DMS114 treated with DMSO at 0.1 percent for 48 hours (cell line): Measurements from ENCODE around the gene DDAH1.
A peak's percentile ranks its signal among the peaks of the same experiment; 100 is the strongest.

Source experiments
- DNase-seq: peaks from one replicate; lab custom pipeline; 2025; ENCODE audit not compliant: unreplicated experiment; lab: John Stamatoyannopoulos, UW

Gene DDAH1

DNA sequence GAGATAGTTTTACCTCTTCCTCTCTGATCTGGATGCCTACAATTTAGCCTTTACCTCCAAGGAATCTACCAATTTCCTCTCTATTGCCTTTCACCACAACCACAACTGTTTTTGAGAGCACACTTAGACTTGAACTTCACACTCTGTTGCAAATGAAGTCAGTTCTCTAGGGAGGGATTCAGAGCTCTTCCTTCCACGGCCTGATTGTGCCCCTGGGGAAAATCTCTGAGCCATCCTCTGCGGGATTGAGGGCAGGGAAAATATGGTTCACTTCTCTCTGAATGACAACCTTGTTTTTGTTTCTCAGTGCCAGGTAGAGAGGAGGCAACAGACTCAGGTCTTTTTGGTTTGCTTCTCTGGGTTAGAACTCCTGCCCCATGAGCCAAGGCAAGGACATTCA, 153.1 kb downstream of the DDAH1 start:
- DNase-seq: no peak

DNA sequence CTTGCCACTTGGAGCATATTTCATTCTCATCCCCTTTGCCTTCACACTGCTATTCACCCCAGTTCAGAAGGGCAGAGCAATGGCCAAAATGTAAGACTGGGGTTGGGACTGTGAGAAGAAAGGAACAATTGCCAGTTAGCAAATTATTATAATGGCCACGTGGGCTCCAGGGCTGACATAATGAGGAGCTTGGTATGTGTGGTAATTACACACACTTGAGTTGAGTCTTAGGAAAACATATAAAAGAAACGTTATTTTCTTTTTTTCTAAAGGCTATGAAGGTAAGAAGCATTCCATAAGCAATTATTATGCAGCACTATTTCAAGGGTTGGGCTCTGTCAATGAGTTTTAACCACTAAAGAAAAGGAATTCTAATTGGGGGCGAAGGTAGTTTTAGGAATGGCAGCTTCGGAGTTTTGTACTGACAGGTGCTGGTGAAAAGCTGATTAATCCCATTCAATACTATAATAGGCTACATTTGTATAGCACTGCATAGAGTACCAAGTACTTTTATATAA, 156.1 kb downstream of the DDAH1 start:
- no peak for DNase-seq

DNA sequence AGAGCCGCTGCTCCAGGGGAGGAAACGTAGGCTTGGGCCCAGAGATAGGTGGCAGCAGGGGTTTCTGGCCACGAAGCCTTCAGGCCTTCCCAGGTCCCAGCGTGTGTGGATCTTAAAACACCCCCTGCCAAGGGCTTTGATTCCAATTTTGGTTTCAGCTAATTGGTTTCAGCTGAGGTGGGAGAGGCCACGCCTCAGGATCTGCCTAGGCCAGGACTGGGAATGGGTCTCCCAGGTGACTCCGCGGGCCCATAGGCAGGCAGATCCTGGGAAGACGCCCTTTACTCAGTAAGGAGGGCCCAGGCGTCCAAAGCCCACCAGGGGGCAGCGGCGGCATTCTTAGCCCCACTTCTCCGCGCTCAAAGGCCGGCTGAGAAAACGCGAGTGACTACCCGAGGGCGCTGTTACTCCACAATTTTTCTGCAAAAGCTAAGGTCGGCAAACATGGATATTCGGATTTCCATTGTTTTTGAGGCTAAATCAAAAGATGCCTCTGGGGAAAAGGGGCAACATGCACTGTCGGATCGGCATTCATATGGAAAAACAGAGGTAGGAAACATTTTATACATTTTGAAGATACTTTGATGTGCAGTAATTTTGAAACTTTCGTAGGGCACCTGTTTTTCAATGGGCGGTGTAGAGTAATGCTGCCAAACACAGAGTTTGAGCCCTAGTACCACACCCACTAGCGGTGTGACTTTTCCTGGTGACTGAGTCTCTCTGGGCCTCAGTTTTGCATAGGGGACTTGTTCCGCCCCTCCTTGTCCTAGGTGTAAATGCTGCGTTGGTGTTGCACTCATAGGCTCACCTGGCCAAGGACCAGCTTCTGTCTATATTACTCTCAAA, 156.7 kb downstream of the DDAH1 start:
- peak; percentile 89 for DNase-seq

DNA sequence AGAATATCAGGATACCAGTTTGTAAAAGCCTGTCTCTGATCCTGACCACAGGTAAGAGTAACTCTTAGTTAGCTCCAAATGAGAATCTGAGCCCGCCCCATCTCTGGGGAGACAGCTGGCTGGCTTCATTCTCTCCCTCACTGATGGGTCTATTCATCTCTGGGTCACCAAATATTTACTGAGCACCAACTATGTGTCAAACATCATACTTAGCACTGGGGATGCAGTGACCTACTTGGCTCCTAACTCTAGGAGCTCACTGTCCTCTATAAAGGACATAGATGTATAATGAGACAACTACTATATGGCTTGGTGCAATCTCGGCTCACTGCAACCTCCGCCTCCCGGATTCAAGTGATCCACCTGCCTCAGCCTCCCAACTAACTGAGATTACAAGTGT, 158.7 kb downstream of the DDAH1 start:
- no peak for DNase-seq

DNA sequence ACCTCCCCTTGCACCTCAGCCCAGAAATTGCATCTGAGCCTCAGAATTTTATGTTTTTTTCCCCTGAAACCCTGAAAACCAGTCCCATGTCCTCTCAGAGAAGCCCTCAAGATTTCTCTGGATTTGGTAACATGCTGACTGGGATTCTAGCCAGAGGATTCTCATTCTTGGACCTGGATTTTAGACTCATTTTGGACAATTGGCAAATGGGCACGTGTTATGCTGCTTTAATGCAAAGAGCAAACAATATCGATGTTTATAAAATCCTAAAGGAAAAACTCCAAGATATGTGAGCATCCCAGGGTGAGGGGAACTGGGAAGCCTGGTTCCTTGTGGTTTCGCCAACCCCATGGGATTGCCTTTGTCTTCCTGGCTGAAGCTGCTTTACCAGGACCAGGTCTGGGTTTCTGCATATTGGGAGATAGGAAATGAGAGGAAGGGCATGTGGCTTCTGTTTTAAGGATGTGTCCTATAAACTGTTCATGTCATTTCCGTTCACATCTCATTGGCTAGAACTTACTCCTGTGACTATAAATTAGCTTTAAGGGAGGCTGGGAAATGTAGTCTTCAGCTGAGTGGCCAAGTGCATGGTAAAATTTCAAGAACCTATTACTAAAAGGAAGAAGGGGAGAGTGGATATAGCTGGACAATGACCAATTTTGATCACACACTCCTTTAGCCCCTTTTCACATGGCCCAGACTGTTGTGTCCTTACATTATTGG, 161.4 kb downstream of the DDAH1 start:
- DNase-seq: no peak

DNA sequence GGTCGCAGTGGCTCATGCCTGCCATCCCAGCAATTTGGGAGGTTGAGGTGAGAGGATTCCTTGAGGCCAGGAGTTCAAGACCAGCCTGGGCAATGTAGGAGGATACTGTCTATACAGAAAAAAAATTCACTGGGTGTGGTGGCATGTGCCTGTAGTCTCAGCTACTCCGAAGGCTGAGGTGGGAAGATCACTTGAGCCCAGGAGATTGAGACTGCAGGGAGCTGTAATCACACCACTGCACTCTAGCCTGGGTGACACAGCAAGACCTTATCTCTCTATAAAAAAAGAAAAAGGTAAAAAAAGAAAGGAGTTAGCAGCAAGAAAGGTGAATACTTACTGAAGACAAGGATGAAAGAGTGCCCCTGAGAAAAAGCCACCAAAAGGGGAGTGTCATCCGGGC, 164.8 kb downstream of the DDAH1 start:
- DNase-seq: no peak

DNA sequence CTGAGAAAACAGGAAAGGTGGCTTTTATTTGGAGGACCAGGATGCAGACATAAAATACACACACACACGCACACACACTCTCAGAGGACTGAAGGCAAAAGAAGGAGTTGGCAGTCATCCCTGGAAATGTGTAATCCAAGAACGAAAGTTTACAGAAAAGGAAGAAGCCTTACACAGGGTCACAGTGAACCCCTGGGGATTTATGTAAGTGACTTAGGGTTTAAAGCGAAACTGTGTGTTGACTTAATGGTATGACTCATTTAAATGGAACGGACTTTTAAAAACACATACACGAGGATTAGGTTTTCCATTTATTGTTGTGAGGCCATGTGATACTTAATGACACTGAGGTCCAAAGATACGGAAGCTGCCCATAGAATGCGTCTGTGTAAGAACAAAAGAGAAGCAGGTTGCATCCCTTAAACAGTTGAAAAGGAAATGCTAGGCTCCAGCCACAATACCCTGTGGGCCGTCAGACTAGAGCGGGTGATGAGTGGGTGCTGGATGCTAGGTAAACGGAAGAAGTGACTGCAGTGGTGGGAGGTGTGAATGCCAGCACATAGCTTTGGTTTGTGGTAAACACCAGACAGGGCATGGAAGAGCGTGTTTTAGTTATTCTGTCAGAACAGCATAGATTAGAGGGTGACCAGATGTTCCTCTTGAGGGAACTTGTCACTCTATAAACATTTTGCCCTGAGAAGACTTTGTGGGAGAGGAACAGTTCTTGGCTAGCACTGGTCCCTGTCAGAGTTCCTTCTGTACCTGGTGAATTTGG, 166.9 kb downstream of the DDAH1 start:
- DNase-seq: no peak

DNA sequence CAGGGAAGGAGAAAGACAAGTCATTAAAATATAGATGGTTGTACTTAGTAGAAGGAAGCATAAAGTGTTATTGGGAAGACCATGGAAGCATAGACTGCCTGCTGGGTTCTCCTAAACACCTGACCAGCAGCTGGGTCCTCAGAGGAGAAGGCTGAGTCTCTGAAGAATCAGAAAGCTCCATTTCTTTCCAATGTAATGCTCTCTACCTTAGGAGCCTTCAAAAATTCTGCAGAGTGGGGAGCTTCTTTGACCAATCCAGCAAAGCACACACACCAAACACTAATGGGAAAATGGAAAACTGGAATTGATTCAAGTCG, 167.5 kb downstream of the DDAH1 start:
- no peak for DNase-seq

DNA sequence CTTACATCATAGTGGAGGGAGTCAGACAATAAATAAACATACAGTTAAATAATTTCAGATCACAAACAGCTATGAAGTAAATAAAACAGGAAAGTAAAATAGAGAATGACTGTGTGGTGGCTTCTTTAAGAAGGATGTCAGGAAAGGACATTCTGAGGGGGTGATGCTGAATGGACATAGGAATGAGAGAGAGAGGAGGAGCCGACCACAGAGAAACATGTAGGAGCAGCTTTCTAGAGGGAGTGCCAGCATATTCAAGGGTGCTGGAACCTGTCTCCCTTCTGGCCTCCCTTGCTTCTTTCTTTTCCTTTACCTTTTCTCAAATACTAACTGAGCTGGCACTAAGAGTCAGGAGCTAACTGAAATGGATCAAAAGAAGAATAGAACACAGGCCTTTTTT, 168.0 kb downstream of the DDAH1 start:
- DNase-seq: no peak

DNA sequence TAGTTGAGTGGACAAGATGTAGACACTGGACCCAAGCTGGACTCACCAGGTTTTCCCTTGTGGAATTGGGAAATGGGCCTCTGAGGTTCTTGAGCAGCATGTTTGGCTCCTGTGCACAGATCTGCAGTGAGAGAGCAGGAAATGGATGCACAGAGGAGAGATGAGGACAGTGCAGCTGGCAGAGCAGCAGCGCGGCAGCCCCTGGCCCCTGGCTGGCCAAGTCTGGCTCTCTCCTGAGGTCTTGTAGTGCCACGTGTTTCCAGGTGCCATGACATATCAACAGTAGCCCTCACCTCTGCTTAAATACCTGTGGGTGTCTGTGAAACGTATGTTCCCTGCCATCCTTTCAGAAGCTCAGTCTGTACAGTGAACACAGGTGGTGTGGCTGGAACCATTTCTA, 169.3 kb downstream of the DDAH1 start:
- no peak for DNase-seq

DNA sequence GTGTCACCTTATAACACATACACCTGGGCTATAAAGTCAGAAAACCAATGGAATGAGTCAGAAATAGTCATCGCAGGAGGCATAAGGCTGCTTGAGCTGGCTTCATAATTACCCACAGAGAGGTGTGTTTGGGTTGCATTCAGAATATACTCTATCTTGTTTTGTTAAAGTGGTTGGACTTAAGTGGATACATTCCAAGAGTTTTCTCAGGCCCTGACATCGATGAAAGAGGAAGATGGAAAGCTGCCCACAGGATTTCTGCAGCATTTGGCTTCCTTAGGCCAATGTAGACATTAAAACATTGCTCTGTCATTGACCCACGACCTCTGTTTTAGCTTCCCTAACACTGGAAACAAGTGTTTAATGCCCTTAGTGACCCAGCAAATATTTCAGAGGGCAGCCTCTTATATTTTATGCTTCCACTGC, 169.9 kb downstream of the DDAH1 start:
- no peak for DNase-seq

DNA sequence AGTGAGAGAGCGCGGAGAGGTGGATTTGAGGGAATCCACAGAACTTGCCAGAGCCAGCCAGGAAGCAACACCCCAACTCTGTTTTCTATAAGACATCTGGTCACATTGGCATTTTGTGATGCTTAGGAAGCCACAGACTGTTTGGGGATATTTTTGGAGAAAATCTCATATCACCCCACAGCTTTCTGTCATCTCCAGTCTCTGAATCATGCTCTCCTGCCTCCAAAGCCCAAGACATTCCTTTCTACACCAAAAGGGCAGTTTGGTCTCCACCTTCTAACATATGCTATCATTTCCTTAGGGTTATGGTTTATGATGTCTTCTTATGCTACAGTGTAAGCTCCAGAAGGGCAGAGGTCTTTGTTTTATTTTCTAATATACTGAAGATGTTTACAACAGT, 174.1 kb downstream of the DDAH1 start:
- no peak for DNase-seq

DNA sequence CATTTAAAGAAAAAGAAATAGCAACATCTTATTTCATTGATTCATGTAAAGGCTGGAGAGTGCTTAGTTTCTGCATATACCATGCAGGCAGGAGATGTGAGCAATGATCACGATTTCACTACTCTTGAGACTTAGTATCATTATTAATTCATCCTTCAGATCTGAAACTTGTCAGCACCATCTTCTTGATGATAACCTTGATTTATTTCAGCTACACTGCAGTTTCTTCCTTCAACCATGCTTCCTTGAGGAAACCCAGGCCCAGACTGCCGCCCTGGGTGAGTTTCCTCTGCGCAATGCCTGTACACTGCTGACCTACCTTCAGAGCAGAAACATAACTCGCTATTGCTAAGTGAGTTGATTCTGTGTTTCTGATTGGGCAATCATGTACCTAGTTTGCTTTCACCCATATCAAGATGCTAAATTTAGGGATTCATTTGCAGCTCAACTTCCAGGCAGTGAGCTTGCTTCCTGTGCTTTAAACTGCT, 175.1 kb downstream of the DDAH1 start:
- no peak for DNase-seq

DNA sequence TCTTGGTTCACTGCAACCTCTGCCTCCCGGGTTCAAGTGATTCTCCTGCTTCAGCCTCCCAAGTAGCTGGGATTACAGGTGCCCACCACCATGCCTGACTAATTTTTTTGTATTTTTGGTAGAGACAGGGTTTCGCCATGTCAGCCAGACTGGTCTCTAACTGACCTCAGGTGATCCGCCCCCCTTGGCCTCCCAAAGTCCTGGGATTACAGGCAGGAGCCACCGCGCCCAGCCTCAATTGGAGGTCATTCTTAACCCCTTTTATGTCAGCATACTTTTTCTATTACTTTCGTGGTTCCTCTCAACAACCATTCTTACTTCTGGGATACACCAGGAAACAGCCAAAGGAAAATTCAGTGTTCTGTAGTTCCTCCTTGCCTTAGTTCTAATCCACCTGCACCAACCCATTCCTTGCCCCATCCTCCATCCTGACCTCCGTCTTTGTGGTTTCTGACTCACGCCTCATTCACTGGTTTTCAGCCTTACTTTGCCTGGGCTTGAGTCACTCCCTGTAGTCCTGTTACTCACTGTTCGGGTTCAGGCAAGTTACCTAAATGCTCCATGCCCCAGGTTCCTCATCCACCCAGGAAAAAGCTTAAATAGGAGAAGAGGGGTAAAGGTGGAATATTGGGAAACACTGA, 175.6 kb downstream of the DDAH1 start:
- no peak for DNase-seq

DNA sequence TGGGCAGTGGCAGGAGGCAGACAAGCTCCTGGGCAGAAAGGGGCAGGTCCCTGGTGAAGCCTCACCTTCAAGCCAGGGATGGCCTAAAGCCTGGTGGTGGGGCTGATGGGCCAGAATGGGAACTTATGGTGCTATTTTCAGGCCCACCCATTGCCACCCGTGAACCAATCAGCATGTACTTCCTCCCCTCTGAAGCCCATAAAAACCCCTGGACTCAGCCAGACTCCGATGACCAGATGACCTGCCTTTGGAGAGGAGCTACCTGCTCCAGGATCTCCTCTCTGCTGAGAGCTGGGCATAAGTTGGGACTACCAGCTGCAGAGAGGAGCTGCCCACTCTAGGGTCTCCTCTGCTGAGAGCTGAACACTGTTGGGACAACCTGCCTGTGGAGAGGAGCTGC, 180.8 kb downstream of the DDAH1 start:
- DNase-seq: no peak

DNA sequence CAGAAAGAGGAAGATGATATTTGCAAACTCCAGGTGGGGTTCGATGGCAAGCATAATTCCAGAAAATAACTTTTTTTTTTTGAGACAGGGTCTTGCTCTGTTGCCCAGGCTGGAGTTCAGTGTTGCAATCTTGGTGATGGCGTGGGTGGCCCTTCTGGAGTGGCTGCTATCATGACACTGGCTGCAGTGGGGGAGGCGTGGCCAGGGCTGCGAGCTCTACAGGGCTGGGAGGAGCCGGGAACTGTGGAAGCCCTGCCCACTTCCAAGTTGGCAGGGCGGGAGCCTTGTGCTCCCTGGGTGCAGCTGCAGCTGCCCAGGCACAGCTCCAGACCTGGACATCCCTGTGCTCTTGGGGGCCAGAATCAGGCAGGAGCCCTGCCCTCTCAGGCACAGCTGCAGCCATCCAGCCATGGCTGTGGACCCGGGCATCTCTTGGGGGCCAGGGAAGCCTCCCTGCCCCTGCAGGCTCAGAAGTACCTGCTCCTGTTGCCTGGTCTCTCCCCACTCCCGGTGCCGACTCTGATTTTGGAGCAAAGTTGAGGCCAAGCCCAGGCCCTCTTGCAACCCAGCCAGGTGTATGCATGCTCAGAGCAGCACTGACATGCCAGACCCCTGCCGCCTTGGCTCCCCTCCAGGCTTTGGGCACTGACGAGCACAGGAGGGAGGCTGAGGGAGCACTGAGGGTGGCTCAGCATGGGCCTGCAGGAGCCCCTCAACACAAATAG, 181.3 kb downstream of the DDAH1 start:
- DNase-seq: no peak

DNA sequence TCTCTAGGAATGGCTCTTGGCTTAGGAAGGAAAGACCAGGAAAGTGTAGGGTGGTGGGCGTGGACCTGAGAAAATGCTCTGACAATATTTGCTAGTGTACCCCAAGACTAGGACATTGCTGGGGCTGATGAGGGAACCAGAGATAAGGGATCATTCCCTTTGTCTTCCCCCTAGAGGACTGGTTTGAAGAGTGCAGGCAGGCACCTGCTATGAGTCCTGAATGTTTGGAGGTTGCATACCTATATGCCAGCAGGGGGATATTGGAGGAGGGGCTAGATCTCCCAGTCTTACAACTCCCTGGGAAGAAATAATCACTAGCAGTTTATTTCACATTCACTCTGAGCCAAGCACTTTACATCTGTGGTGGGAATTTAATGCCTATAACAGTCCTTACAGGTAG, 182.5 kb downstream of the DDAH1 start:
- no peak for DNase-seq

DNA sequence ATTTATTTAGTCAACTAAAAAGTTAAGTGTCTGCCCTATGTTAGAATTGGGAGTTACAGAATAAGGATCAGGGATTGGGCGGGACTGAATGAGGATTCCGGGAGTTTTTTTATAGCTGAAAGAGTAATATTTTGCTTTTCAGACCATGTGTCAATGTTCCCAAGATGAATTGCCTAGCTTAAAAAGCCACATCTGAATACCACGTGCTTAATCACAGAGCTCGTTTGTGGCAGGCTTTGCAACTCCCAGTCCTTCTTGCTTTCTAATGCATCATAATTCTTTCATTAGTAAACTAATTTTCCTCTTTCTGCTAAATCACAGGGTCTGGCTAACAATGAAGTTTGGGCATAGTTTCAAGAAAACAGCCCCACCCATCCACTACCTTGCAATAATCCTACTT, 184.3 kb downstream of the DDAH1 start:
- no peak for DNase-seq

DNA sequence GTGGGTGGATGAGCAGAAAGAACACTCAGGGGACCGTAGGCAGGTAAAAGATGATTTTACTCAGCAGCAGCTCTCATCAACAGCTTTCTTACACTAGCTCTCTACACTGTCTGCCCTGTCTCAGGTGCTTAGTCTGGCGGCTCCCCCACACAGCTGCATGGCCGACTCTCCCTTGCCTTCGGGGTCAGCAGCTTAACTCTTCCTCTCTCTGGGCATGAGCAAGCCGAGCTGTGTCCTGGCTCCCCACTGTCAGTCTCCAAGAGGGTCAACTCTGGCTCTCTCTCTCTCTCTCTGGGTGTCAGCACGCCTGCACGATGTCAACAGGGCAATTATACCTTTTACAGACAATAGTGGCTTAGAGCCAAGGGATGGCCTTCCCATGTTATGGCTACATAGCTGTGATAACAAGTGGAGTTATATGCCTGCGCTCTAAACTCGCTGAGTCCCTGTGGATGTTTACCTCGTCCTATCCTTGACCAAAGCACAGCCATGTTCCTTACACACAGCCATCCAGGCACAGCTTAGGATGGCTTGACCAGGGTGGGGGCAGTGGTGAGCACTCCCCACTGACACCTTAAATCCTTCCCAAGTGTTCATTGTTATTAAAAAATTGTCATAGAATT, 185.4 kb downstream of the DDAH1 start:
- no peak for DNase-seq

DNA sequence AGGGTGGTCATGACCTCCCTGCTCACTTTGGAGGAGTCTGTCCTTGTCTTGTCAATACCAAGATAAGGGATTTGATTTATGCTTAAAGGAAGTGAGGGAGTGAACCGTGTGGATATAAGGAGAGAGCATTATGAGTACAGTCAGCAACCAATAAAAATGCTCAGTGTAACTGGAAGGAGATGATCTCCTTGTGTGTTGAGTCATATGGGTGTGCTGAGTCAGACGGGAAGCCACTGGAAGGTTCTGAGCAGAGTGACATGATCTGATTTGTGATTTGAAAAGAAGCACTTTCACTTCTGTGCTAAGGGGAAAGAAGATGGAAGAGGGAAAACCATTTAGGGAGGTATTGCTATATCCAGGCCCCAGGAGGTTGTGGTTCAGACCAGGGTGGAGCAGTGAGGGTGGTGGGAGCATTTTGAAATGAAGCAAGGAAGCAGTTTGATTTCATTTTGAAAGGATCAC, 186.1 kb downstream of the DDAH1 start:
- no peak for DNase-seq
